KOPT-K1 (cell line): ENCODE data around the gene GNB2.
"Not testable (repeated sequence)": the region's sequence is repeated elsewhere in the genome, so short reads cannot be mapped to it uniquely, and the experiment has no call there.

Source experiments
- H3K27ac ChIP-seq: fragments of 200-600 bp; sonication (generic); 2 replicates; pipeline ENCODE4 v1.5.1; 2016; ENCODE audit warnings: antibody characterized with exemption, mild to moderate bottlenecking, low read depth, low read length; ENCODE audit not compliant: poor library complexity, severe bottlenecking
- H3K36me3 ChIP-seq: fragments of 200-600 bp; sonication (generic); 2 replicates; pipeline ENCODE4 v1.5.1; 2017; ENCODE audit warnings: antibody characterized with exemption, mild to moderate bottlenecking, low read length, moderate library complexity; ENCODE audit not compliant: insufficient read depth
- H3K9me3 ChIP-seq: fragments of 200-600 bp; sonication (generic); 2 replicates; pipeline ENCODE4 v1.5.1; 2017; ENCODE audit warnings: antibody characterized with exemption, low read length, mild to moderate bottlenecking; ENCODE audit not compliant: insufficient read depth, poor library complexity, severe bottlenecking

The GNB2 gene

DNA sequence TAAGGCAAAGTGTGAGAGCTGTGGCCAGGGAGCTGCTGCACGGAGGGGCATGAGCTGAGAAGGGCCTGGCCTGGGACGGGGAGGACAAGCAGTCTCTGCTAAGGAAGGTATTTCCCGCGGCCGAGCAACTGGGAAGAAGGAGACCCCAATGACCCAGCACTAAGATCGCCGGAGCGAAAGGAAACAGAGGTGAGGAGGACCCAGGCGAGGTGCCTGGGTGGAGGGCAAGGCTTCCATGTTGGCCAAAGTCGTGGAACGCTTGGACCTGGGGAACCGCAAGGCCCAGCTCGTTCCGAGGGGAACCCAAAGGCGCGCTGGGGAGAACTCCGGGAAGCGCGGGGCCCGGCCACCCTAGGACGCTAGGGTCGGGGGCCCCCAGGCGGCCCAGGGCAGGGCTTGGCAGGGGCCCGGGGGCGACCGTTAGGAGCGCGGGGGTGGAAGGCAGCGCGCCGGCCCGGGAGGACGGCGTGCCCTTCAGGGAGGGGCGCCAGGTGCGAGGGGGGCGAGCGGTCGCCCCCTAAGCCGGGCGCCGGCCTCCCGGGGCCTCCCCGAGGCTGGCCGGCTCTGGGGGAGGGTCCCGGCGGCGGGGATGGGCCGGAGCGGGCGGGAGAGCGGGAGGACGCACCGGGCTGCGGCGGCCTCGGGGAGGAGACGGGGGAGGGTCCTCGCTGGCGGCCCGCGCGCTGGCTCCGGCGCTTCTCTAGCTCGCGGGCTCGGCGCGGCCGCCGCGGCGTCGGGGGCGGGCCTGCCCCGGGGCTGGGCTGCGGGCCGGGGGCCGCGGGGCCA, 20.0 kb downstream of the GNB2 start:
- Histone ChIP-seq H3K9me3 (no peaks in the 10 kb centered on the region), H3K27ac (peak overlapping the region; percentile 65), H3K36me3 (peaks cover 24% of the 10 kb centered on the region)

DNA sequence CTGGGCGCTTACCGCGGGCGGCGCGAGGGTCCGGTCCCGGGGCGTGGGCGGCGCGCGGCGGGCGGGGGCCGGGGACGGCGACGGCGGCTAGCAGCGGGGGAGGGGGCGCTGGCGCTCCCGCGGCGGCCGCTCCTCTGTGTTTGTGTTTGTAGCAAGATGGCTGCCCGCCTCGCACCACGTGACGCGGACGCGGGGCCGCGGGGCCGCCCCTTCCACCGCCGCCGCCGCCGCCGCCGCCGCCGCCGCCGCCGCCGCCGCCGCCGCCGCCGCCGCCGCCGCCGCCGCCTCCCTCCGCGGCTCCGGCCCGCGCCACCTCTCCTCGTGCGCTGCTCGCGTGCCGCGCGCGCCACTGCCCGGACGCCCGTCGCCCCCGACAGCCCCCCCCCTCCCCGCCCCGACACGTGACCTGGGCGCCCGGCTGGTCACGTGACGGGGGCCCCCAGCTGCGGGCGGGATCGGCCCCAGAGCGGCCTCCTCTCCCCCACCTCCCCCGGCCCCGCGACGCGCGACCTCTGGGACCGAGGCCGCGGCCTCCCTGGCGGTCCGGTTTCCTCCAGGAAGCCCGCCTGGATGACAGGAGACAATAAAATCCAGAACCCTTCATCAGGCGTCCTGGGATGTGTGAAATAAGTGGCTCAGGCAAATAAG, 20.7 kb downstream of the GNB2 start, which contains the start of gene GIGYF1:
GIGYF1 (minus strand) TSS at position 153 of the 648 bp plus-strand sequence. CDS start 6,012 bp downstream, outside the sequence.
- Histone ChIP-seq H3K9me3 (no peaks in the 10 kb centered on the region), H3K36me3 (peaks cover 16% of the 10 kb centered on the region), H3K27ac (peak within 1 kb of the TSS; percentile 65)

DNA sequence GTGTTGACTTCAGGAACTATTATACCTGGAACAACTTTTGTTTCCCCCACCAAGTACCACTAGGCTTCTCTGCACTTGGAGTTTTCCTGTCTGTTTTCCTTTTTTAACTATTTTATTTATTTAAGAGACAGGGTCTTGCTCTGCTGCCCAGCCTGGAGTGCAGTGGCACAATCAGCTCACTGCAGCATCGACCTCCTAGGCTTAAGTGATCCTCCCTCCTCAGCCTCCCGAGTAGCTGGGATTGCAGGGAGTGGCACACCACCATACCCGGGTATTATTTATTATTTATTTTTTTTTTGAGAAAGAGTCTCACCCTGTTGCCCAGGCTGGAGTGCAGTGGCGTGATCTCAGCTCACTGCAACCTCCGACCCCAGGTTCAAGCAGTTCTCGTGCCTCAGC, 22.6 kb downstream of the GNB2 start:
- H3K27ac ChIP-seq: no peak overlapping the region
- no peaks in the 10 kb centered on the region for H3K9me3 ChIP-seq
- peaks cover 1% of the 10 kb centered on the region; the same call in 1 of the 2 replicates for H3K36me3 ChIP-seq

DNA sequence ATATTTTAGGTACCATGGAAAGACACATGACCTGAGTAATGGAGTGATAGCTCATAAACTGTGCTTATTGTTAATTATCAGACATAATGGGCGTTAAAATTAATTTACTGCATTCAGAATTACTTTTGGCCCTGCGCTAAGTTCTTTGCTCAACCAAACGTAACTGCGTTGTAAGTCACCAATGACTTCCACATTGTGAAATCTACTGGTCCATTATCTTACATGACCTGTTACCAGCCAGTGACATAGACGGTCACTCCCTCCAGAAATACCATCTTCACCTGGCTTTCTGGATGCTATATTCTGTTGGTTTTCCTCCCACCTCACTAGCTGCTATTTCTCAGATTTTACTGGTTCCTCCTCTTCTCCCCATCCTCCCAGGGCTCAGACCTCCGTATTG, 25.5 kb downstream of the GNB2 start:
- Histone ChIP-seq H3K27ac (no peak overlapping the region), H3K36me3 (no peaks in the 10 kb centered on the region), H3K9me3 (no peaks in the 10 kb centered on the region)

DNA sequence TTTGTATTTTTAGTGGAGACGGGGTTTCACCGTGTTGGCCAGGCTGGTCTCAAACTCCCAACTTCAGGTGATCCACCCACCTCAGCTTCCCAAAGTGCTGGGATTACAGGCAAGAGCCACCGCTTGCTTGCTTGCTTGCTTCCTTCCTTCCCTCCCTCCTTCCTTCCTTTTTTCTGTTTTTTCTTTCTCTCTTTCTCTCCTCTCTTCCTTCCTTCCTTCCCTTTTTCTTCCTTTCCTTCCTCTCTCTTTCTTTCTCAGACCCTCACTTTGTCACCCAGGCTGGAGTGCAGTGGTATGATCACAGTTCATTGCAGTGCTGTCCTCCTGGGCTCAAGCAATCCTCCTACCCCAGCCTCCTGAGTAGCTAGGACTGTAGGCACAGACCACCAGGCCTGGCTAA, 27.5 kb downstream of the GNB2 start:
- not testable (repeated sequence) for H3K9me3 ChIP-seq, H3K36me3 ChIP-seq, H3K27ac ChIP-seq

DNA sequence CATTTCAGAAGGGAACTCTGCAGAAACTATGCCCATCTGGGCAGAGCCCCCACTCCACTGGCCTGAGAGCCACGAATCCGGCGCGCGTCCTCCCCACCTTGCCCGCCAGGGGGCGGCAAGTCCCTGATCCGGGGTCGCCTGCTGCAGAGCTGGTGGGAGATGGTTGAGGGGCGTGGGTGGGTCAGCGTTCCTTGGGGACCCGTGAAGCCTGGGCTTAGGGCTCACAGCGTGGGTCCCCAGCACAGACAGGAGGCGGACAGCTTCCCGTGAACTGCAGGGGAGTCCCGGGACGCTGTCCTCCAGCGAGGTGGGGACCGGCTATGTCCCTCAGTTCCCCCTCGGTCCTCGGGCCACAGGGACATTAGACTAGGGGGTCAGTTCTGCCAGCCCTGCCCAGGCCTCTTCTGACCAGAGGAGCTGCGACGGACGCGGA, 31.8 kb downstream of the GNB2 start:
- Histone ChIP-seq H3K36me3 (peaks cover 24% of the 10 kb centered on the region; the same call in 1 of the 2 replicates), H3K9me3 (no peaks in the 10 kb centered on the region), H3K27ac (peak overlapping the region; percentile 92)

DNA sequence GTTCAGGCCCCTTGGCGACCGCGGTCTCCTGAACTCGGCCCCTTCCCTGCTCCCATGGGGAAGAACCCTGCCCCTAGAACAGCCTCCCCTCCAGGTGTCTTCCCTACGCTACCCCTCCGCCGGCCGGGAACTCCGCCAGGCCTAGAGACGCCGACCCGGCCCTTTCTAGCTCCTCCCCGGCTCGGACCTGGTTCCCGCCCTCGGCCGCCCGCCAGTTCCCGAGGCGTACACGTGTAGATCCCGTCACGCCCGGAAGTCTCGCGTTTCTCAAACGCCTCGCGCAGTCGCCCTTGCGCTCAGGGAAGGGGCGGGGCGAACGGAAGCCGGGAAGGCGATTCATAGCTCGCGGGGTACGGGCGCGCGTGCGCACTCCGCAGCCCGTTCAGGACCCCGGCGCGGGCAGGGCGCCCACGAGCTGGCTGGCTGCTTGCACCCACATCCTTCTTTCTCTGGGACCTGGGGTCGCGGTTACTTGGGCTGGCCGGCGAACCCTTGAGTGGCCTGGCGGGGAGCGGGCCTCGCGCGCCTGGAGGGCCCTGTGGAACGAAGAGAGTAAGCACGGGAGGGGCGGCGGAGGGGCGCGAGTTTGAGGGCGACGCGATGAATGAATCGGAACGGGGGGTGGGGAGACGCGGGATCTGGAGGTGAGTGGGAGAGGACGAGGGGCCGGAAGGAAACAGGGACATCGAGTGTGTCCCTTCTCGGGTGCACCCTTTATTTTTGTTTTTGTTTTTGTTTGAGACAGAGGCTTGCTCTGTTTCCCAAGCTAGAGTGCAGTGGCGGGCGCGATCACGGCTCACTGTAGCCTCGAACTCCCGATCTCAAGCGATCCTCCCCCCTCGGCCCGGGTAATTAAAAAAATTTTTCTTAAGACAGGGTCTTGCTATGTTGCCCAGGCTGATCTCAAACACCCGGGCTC, 32.5 kb downstream of the GNB2 start, which contains the start of gene POP7:
POP7 (plus strand) TSS at position 369 of the 919 bp plus-strand sequence. CDS start 710 bp downstream, outside the sequence.
- Histone ChIP-seq H3K36me3 (peaks cover 24% of the 10 kb centered on the region; the same call in 1 of the 2 replicates), H3K9me3 (no peaks in the 10 kb centered on the region), H3K27ac (peak within 1 kb of the TSS; percentile 92)

DNA sequence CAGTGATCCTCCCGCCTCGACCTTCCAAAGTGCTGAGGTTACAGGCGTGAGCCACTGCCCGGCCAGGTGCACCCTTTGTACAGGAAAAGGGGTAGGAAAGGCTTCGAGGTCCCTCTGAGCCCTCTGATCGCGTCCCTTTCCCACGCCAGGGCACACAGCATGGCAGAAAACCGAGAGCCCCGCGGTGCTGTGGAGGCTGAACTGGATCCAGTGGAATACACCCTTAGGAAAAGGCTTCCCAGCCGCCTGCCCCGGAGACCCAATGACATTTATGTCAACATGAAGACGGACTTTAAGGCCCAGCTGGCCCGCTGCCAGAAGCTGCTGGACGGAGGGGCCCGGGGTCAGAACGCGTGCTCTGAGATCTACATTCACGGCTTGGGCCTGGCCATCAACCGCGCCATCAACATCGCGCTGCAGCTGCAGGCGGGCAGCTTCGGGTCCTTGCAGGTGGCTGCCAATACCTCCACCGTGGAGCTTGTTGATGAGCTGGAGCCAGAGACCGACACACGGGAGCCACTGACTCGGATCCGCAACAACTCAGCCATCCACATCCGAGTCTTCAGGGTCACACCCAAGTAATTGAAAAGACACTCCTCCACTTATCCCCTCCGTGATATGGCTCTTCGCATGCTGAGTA, 33.3 kb downstream of the GNB2 start:
- Histone ChIP-seq H3K36me3 (peaks cover 24% of the 10 kb centered on the region; the same call in 1 of the 2 replicates), H3K27ac (peak overlapping the region; percentile 92), H3K9me3 (no peaks in the 10 kb centered on the region)

DNA sequence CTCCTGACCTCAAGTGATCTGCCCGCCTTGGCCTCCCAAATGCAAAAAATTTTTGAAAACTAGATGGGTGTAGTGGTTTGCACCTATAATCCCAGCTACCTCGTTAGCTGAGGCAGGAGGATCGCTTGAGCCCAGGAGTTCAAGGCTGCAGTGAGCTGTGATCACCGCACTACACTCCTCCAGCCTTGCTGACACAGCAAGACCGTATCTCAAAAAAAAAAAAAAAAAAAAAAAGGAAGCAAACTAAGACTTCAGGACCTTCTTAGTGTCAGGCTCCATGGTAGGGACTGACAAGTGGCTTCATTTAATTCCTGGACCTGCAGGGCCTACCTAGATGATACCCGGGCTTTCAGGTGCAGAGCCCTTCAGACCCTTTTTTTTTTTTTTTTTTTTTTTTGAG, 34.9 kb downstream of the GNB2 start:
- Histone ChIP-seq H3K9me3 (no peaks in the 10 kb centered on the region), H3K36me3 (peaks cover 24% of the 10 kb centered on the region; the same call in 1 of the 2 replicates), H3K27ac (no peak overlapping the region)

DNA sequence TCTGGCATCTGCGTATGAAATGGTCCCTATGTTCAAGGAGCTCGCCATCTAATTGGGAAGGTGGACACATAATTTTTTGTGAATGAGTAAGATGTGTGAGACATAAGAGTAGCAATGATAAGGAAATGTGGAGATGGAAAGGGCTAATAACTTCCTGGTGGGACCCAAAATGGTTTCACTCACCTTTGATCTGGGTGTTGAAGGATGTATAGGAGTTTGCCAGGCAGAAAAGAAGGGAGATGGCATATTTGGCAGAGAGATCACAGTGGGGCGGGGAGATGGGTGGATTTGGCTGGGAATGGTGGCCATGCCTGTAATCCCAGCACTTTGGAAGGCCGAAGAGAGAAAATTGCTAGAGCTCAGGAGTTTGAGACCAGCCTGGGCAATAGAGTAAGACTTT, 36.9 kb downstream of the GNB2 start:
- no peak overlapping the region for H3K27ac ChIP-seq
- peaks cover 24% of the 10 kb centered on the region; the same call in 1 of the 2 replicates for H3K36me3 ChIP-seq
- no peaks in the 10 kb centered on the region for H3K9me3 ChIP-seq

DNA sequence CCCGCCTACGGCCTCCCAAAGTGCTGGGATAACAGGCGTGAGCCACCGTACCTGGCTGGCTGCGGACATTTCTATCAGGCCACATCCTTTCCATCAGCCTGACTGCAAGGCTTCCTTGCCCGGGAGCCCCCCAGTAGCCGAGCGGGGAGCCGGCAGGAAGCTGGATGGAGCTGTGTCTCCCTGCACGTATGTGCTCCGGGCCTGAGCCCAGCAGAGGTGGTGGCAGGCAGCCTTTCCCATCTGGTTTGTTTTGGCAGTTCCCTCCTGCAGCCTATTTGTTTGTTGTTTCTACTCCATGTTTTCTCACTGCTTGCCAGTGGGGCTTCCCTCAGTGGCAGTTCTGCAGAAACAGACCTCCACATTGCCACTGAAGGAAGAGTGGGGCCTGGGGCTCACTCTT, 37.8 kb downstream of the GNB2 start:
- peaks cover 24% of the 10 kb centered on the region; the same call in 1 of the 2 replicates for H3K36me3 ChIP-seq
- no peaks in the 10 kb centered on the region for H3K9me3 ChIP-seq
- no peak overlapping the region for H3K27ac ChIP-seq

DNA sequence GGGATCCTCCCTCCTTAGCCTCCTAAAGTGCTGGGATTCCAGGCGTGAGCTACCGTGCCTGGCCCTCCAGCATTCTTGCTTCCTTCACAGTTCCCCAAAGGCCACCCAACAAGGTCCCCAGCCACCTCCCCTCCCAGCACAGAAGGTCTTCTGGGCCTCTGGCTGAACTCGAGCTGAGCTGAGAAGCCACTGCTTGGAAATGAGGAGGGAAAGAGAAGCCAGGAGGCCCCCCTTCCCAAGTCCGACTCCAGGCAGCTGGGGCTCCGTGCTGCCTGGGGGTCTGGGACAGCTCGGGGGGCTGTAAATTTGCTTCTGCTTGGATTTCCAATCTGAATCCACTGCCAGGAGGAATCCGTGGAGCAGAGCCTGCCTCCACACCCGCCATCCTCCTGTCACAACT, 41.2 kb downstream of the GNB2 start:
- Histone ChIP-seq H3K27ac (no peak overlapping the region), H3K9me3 (peaks cover 22% of the 10 kb centered on the region), H3K36me3 (no peaks in the 10 kb centered on the region)

DNA sequence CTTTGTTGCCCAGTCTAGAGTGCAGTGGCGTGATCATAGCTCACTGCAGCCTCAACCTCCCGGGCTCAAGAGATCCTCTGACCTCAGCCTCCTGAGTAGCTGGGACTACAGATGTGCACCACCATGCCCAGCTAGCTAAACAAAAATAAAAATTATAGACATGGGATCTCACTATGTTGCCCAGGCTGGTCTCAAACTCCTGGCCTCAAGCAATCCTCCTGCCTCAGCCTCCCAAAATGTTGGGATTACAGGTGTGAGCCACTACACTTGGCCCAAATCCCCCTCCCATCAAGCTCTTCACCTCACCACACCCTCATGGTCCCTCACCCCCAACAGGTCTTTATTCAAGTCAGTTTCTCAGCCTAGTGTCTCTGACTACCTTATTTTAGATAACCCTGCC, 43.5 kb downstream of the GNB2 start:
- H3K36me3 ChIP-seq, H3K27ac ChIP-seq: not testable (repeated sequence)
- H3K9me3 ChIP-seq: peaks cover 23% of the 10 kb centered on the region

DNA sequence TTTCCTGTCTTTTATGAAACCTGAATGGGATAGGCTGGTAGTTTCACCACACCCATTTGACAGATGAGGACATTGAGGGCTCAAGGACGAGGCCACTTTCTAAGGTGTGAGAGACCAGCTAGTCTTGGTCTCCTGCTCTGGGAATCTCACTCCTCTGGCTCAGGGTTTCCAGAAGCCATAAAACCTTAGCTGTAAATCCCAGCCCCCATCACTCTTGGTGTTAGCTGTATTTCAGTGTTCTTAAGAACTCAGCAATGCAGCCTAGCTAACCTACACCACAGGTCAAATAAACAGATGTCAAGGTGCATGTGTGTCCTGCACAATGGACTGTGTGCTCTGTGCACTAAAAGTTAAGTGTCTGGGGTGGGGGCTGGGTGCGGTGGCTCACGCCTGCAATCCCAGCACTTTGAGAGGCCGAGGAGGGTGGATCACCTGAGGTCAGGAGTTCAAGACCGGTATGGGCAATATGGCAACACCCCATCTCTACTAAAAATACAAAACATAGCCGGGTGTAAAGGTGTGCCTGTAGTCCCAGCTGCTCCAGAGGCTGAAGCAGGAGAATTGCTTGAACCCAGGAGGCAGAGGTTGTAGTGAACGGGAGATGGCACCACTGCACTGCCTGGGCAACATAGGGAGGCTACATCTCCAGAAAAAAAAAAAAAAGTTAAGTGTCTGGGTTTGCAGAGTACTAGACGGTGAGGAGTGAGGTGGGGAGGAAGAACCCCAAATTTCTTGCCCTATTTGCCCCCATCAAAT, 46.2 kb downstream of the GNB2 start:
- no peaks in the 10 kb centered on the region for H3K36me3 ChIP-seq
- H3K9me3 ChIP-seq: peaks cover 23% of the 10 kb centered on the region
- no peak overlapping the region for H3K27ac ChIP-seq
